Stimulated activated CD4-positive, alpha-beta T cell treated with anti-CD3 and anti-CD28 coated beads, Interleukin-12 subunit alpha, Interleukin-12 subunit beta, amount 100 ng/mL, for 4 hours (primary cell): ENCODE measurements around the gene TXNDC8.
"Not testable (repeated sequence)": the region's sequence is repeated elsewhere in the genome, so short reads cannot be mapped to it uniquely, and the experiment has no call there.

ENCODE experiments used
- DNase-seq: peaks from one replicate; pipeline ENCODE4 v3.0.0-alpha.2; 2020

The TXNDC8 gene

GRCh38 chr9:110323818-110324217 lies 13.8 kb downstream of the TXNDC8 start:
- no peak for DNase-seq

GRCh38 chr9:110320651-110321445 lies 16.8 kb downstream of the TXNDC8 start:
- no peak for DNase-seq

DNA sequence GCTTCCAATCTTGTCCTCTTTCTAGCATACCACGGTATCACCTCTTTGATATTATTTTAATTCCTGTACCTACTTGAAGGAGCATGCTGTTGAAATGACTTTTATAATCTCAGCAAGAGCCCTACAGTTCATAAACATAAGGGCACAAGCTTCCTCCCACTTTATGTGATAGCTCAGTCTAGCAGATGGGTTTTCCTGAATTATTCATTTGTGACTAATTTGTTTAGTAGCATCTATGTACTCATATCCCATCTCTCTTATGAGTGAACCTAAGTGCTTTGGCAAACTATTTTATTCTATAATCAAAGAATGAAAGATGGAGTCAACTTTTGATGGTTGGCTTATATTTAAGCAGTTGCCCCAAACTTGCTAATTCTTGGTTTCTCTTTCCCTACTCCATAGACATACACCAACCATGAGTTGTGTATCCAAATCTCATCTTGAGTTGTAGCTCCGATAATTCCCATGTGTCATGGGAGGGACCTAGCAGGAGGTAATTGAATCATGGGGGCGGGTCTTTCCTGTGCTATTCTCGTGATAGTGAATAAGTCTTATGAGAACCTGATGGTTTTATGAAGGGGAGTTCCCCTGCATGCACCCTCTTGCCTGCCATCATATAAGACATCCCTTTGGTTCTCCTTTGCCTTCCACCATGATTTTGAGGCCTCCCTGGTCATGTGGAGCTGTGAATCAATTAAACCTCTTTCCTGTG lies 17.7 kb downstream of the TXNDC8 start:
- no peak for DNase-seq

- no peak for DNase-seq
These were observed 19.8 kb downstream of the TXNDC8 start for GRCh38 chr9:110317911-110318310.

DNA sequence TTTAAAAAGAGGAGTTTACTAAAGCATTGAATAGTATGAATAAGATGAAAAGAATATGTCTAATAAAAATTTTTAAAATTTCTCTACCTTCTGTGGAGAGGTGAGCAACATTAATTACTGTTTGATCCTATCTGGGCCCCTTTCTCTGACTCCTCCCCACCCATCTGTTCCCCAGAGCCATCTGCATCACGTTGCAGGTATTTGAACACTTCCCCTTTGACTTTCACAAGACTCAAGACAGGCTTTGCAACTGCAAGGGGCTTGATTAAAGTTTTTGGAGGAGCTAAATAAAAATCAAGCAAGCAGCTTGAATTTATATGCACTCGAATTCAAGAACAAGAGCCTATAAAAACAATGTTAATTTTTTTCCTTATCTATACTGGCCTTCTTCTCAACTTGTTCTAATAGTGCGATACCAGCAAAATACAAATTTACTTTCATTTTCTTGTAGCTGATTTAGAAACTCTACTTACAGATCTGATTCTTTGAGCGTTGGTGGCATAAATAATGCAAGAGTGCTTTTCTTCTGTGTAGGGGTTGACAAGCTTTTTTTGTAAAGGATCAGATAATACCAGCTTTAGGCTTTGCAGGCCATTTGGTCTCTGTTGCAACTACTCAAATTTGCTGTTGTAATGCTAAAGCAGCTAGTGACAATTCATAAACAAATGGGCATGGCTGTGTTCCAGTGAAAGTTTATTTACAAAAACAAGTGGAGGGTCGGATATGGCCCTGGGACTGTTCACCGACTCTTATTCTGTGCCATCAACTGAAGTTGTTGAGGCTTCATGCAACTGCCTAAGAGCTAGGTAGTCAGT lies 21.2 kb downstream of the TXNDC8 start:
- DNase-seq, result no peak

DNA sequence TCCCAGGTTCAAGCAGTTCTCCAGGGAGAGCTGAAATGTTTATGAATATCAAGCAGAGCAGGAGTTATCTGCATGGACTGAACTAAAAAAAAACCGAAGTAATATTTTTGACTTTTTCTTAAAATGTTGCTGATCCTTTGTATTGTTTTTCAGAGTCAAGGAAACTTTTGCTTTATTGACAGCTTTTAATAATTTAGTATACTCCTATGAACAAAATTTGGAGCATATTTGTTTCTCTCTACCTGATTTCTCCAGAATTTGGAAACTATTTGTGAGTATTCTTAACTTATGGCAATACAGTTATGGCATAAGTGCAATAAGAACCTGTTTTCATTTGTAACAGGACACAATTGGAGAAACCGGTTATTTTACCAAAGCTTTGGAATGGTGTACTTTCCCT lies 25.7 kb downstream of the TXNDC8 start:
- DNase-seq, result not testable (repeated sequence)

DNA sequence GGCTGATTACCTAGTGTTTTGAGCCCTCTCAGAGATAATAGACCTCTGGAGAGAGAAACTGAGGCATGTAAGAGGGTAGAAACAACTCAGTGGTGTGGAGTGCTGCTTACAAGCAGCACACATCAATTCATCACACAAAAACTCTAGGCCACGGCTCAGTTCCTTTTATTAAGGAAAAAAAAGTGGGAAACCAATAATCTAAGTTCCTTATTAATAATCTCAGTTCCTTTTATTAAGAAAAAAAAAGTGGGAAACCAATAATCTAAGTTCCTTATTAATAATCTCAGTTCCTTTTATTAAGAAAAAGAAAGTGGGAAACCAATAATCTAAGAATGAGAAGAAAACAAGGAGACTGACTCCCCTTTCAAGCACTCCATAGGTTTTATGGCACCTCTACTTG lies 28.0 kb downstream of the TXNDC8 start:
- DNase-seq, result no peak

GRCh38 chr9:110308633-110309038 lies 29.0 kb downstream of the TXNDC8 start:
- DNase-seq, result no peak

- DNase-seq, result no peak
These were observed 30.5 kb downstream of the TXNDC8 start for GRCh38 chr9:110307191-110307590.

- DNase-seq, result no peak
These were observed 34.5 kb downstream of the TXNDC8 start for GRCh38 chr9:110303133-110303532.

- no peak for DNase-seq
These were observed 39.5 kb downstream of the TXNDC8 start for GRCh38 chr9:110298043-110298605.

- no peak for DNase-seq
These were observed 44.4 kb downstream of the TXNDC8 start for GRCh38 chr9:110293248-110293647.

DNA sequence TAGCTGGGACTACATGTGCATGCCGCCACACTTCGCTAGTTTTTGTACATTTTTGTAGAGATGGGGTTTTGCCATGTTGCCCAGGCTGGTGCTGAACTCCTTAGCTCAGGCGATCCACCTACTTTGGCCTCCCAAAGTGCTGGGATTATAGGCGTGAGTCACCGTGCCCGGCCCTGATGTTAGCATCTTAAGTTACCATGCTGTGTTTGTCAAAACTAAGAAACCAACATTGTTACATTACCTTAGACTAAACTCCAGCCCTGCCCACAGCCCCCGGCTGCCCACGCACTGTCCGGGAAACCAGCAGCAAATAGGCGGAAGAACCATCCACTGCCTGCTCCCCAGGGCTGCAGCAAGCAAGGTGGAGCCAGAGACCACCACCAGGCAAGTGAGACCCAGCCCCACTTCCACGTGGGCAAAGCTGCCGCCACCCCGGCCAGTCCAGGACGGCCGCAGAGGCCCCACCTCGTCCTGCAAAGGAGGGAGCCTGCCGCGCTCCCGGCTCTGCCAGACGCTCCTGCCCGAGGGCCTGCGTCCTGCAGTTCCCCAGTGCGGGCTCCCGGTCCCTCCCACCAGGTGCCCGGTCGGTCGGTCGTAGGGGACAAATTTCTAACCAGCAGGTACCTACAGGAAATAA lies 45.6 kb downstream of the TXNDC8 start:
- DNase-seq, result no peak

DNA sequence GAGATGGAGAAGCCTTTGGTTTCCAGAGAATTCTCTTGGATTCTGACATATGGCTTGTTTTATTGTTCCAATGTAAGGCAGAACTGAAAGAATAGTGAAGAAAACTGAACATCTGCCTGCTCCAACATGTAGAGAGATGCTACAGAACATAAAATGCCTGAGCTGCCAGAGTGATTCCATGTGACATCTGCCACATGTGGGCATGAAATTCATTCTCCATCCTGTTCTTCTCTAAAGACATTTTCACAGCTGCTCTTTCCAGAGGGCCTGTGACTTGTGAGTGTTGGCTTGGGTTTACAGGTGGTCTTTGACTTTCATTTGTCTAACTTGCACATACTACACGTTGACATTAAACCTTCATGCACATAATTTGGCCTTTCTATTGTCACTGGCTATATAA lies 47.7 kb downstream of the TXNDC8 start:
- no peak for DNase-seq

DNA sequence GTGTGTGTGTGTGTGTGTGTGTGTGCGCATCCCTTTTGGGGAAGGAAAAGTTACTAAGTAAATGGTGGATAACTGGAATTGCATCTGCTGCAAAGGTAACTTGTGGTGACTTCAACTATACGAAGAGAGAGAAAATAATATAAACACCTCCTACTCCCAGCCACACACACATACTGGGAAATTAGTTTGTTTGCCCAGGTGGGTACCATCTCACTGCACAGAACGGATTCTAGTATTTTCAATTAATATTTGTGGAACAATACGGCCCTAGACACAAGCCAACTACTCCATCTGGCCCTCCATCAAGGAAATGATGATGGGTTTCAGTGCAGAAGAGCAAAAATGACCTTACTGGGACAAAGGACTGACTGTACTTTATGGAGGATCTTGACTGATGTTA lies 49.2 kb downstream of the TXNDC8 start:
- DNase-seq, result no peak

DNA sequence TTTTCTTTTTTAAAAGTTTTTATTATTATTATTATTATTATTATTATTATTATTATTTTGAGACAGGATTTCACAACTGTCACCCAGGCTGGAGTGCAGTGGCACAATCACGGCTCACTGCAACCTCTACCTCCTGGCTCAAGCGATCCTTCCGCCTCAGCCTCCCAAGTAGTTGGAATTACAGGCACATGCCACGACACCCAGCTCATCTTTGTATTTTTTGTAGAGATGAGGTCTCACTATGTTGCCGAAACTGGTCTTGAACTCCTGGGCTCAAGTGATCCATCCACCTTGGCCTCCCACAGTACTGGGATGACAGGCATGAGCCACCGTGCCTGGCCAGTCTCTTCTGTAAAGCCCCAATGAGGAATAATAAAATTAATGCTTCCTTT lies 50.4 kb downstream of the TXNDC8 start:
- no peak for DNase-seq

DNA sequence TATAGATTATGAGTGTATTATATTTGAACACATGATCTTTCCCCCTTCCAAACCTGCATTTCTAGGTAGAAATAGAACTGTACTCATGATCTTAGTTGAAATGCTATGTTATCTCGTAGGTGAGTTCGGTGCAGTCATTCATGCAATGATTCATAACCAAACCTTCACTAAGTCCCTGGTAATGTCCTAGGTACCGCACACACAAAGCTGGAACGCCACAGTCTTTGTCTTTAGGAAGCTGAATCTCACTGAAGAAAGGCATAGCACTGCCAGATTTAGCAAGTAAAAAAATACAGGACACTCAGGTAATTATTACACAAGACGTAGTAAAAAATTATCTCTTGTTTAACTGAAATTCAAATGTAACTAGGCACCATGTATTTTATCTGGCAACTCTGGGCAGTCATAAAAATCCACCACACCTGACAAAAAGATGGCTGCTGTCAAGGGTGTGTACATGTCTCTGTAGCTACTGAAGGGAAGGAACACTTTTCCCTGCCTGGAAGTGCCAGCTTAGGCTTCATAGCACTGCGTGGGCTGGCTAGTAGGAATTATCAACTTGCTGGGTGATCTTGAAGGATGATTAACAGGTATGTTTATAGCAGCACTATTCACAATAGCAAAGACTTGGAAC lies 53.3 kb downstream of the TXNDC8 start:
- no peak for DNase-seq

DNA sequence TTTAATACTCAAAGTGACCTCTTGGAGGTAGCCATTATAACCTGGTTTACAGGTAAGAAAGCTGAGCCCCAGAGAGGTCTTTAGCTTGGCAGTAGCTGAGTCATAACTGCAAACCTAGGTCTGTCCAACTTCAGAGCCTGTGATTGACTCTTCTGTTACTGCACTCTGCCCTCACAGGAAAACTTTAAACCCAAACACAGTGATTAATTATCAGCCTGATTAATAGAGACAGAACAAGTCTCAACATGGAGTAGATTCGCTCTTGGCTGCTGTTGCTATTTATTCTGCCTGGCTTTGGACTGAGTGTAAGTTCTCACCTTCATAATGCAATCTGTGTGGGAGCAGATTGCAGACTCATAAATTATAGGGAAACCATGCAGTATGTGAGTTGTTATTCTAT lies 53.9 kb downstream of the TXNDC8 start:
- DNase-seq, result no peak

GRCh38 chr9:110282739-110283081 lies 55.0 kb downstream of the TXNDC8 start:
- DNase-seq, result no peak

GRCh38 chr9:110282018-110282738 lies 55.5 kb downstream of the TXNDC8 start:
- DNase-seq, result no peak

DNA sequence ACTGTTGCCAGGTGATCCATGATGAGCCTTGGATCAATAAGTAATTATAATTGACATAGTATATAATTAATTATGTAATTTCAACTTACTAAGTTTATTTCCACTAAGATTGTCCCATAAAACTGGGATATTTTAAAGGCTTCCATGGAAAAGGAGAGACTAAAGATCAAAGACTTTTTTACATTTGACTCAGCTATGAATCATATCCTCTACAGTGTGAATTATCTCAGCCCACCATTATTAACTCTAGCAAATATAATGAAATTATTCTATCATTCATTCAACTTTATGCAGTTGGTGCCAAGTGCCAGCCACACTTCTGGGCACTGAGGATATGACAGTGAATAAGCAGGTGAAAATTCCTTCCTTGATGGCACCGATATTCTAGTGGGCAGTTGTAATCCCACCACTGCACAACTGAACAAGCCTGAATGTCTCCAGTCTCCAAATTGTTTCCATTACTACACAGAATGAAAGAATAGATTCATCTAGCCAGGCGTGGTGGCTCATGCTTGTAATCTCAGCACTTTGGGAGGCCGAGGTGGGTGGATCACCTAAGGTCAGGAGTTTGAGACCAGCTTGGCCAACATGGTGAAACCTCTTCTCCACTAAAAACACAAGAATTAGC lies 59.5 kb downstream of the TXNDC8 start:
- no peak for DNase-seq
